H9 (cell line): ENCODE results near the gene ULK2. TPM values are rescaled to one million over a fixed set of nuclear protein-coding genes. Genes with fewer than 3 reads are reported as not detected.

ENCODE experiments used
- DNase-seq: peaks from one replicate; pipeline ENCODE4 v3.0.0-alpha.2; 2017
- H2AFZ ChIP-seq: one replicate; pipeline ENCODE4 v1.6.1; 2013; ENCODE audit warnings: mild to moderate bottlenecking, low read length, control low read depth, moderate library complexity
- H2AK5ac ChIP-seq: 2 replicates; pipeline ENCODE4 v1.6.1; 2013; ENCODE audit warnings: low read length, control low read depth, mixed read lengths; ENCODE audit not compliant: insufficient read length
- H2BK120ac ChIP-seq: one replicate; pipeline ENCODE4 v1.6.1; 2013; ENCODE audit warnings: low read depth, mild to moderate bottlenecking, low read length, control low read depth, inconsistent platforms; ENCODE audit not compliant: poor library complexity, severe bottlenecking
- H2BK12ac ChIP-seq: 2 replicates; pipeline ENCODE4 v1.6.1; 2013; ENCODE audit warnings: low read length, control low read depth, mixed read lengths, low read depth; ENCODE audit not compliant: insufficient read length
- H2BK15ac ChIP-seq: 2 replicates; pipeline ENCODE4 v1.6.1; 2013; ENCODE audit warnings: low read depth, low read length, control low read depth
- H2BK20ac ChIP-seq: one replicate; pipeline ENCODE4 v1.6.1; 2013; ENCODE audit warnings: low read depth, mild to moderate bottlenecking, low read length, control low read depth, inconsistent platforms; ENCODE audit not compliant: poor library complexity, severe bottlenecking
- H2BK5ac ChIP-seq: 2 replicates; pipeline ENCODE4 v1.6.1; 2013; ENCODE audit warnings: low read length, control low read depth, mixed read lengths; ENCODE audit not compliant: insufficient read length
- H3K14ac ChIP-seq: 2 replicates; pipeline ENCODE4 v1.6.1; 2013; ENCODE audit warnings: low read length, control low read depth; ENCODE audit not compliant: insufficient read depth
- H3K18ac ChIP-seq: 2 replicates; pipeline ENCODE4 v1.6.1; 2013; ENCODE audit warnings: low read depth, mild to moderate bottlenecking, mixed read lengths, low read length, control low read depth; ENCODE audit not compliant: insufficient read length
- H3K23ac ChIP-seq: 2 replicates; pipeline ENCODE4 v1.6.1; 2013; ENCODE audit warnings: low read length, control low read depth, mixed read lengths, low read depth; ENCODE audit not compliant: insufficient read length
- H3K23me2 ChIP-seq: 2 replicates; pipeline ENCODE4 v1.6.1; 2013; ENCODE audit warnings: low read depth, mild to moderate bottlenecking, mixed read lengths, low read length, control low read depth; ENCODE audit not compliant: insufficient read length, poor library complexity, severe bottlenecking
- H3K27ac ChIP-seq: 2 replicates; pipeline ENCODE4 v1.5.1; 2013; ENCODE audit warnings: low read length, control low read depth, mixed read lengths, low read depth; ENCODE audit not compliant: insufficient read length
- H3K27me3 ChIP-seq: 2 replicates; pipeline ENCODE4 v1.6.1; 2013; ENCODE audit warnings: low read length, control low read depth, inconsistent platforms; ENCODE audit not compliant: insufficient read depth
- H3K4ac ChIP-seq: 2 replicates; pipeline ENCODE4 v1.6.1; 2013; ENCODE audit warnings: low read depth, mild to moderate bottlenecking, control low read depth, inconsistent platforms, low read length, moderate library complexity
- H3K4me1 ChIP-seq: 2 replicates; pipeline ENCODE4 v1.6.1; 2013; ENCODE audit warnings: low read length, control low read depth, inconsistent platforms; ENCODE audit not compliant: insufficient read depth
- H3K4me2 ChIP-seq: 2 replicates; pipeline ENCODE4 v1.6.1; 2013; ENCODE audit warnings: low read length, control low read depth, mixed read lengths; ENCODE audit not compliant: insufficient read length, insufficient read depth
- H3K56ac ChIP-seq: 2 replicates; pipeline ENCODE4 v1.6.1; 2013; ENCODE audit warnings: low read depth, mild to moderate bottlenecking, mixed read lengths, low read length, control low read depth; ENCODE audit not compliant: insufficient read length
- H3K79me1 ChIP-seq: 2 replicates; pipeline ENCODE4 v1.6.1; 2013; ENCODE audit warnings: low read depth, mild to moderate bottlenecking, moderate library complexity, low read length, control low read depth, inconsistent platforms; ENCODE audit not compliant: insufficient read depth, poor library complexity, severe bottlenecking
- H3K79me2 ChIP-seq: 2 replicates; pipeline ENCODE4 v1.6.1; 2013; ENCODE audit warnings: low read length, control low read depth, inconsistent platforms; ENCODE audit not compliant: insufficient read depth
- H3K9ac ChIP-seq: 2 replicates; pipeline ENCODE4 v1.6.1; 2013; ENCODE audit warnings: low read length, control low read depth, mixed read lengths; ENCODE audit not compliant: insufficient read length; ENCODE audit errors: extremely low read depth
- H3K9me3 ChIP-seq: one replicate; pipeline ENCODE4 v1.6.1; 2013; ENCODE audit warnings: low read depth, low read length, inconsistent platforms; ENCODE audit not compliant: control insufficient read depth
- H3T11ph ChIP-seq: one replicate; pipeline ENCODE4 v1.6.1; 2013; ENCODE audit warnings: mild to moderate bottlenecking, low read length, control low read depth, inconsistent platforms
- H4K20me1 ChIP-seq: one replicate; pipeline ENCODE4 v1.6.1; 2013; ENCODE audit not compliant: control insufficient read depth, insufficient read length, insufficient read depth
- H4K5ac ChIP-seq: 2 replicates; pipeline ENCODE4 v1.6.1; 2013; ENCODE audit warnings: low read depth, mild to moderate bottlenecking, mixed read lengths, low read length, control low read depth; ENCODE audit not compliant: insufficient read length
- H4K8ac ChIP-seq: replicated peaks from 2 replicates; pipeline ENCODE4 v1.6.1; 2013; ENCODE audit warnings: low read length, control low read depth, mixed read lengths, low read depth; ENCODE audit not compliant: insufficient read length
- H4K91ac ChIP-seq: 2 replicates; pipeline ENCODE4 v1.6.1; 2013; ENCODE audit warnings: low read depth, mild to moderate bottlenecking, moderate library complexity, mixed read lengths, low read length, control low read depth; ENCODE audit not compliant: insufficient read length
- H3K27ac Mint-ChIP-seq, 3 experiments: 2 replicates in 2 of 3; 3 replicates in 1 of 3; pipeline ENCODE4 v1.8.0; 2020 to 2021; ENCODE audit warnings: mixed read lengths in 3 of 3, mild to moderate bottlenecking in 1 of 3, moderate library complexity in 1 of 3
- H3K27me3 Mint-ChIP-seq: 2 replicates; pipeline ENCODE4 v1.8.0; 2021; ENCODE audit warnings: low read depth, mild to moderate bottlenecking, moderate library complexity, mixed read lengths
- H3K36me3 Mint-ChIP-seq, 3 experiments: 2 replicates in 2 of 3; 3 replicates in 1 of 3; pipeline ENCODE4 v1.8.0; 2020 to 2021; ENCODE audit warnings: low read depth in 3 of 3, mixed read lengths in 3 of 3; ENCODE audit not compliant: insufficient read depth in 1 of 3
- H3K4me1 Mint-ChIP-seq, 2 experiments: 2 replicates each; pipeline ENCODE4 v1.8.0; 2020; ENCODE audit warnings: mixed read lengths in 2 of 2
- H3K4me3 Mint-ChIP-seq, 2 experiments: 2 replicates in 1 of 2; 3 replicates in 1 of 2; pipeline ENCODE4 v1.8.0; 2020 to 2021; ENCODE audit warnings: mild to moderate bottlenecking in 2 of 2, mixed read lengths in 2 of 2, moderate library complexity in 1 of 2
- H3K9me3 Mint-ChIP-seq, 2 experiments: 2 replicates in 1 of 2; 3 replicates in 1 of 2; pipeline ENCODE4 v1.8.0; 2020; ENCODE audit warnings: mild to moderate bottlenecking in 2 of 2, mixed read lengths in 2 of 2, moderate library complexity in 1 of 2
- CTCF ChIP-seq: fragments of 200-600 bp; sonication (generic); conservative IDR thresholded peaks from 3 replicates; pipeline ENCODE4 v1.8.0; 2021; ENCODE audit warnings: antibody characterized with exemption, mild to moderate bottlenecking
- WGBS: extraction: QIAGEN DNeasy Blood & Tissue Kit; methylation state at CpG from one replicate; pipeline ENCODE4 v1.1.7; 2013; ENCODE audit warnings: missing lambda C conversion rate, low lambda C conversion rate, mixed read lengths; ENCODE audit not compliant: insufficient read length; ENCODE audit errors: extremely low coverage; 5-methylcytosine and 5-hydroxymethylcytosine counted together
- total RNA-seq: library from RNA; stranded (reverse); gene quantifications from 2 replicates; pipeline ENCODE4 v1.2.1, GENCODE V29; 2021

Gene ULK2
- total RNA-seq, 1 experiment from 2014 or later, result 11.5 TPM

- Histone ChIP-seq H3K4me2 (no peak overlapping the region), H2BK120ac (no peak overlapping the region), H3K14ac (no peak overlapping the region), H3K23me2 (peaks cover 2% of the 10 kb centered on the region), H3K27me3 (no peaks in the 10 kb centered on the region; the same call in 1 of the 2 replicates), H3K79me2 (no peaks in the 10 kb centered on the region), H2AK5ac (no peak overlapping the region), H2BK12ac (no peak overlapping the region), H2BK15ac (no peak overlapping the region), H3K18ac (no peak overlapping the region), H2AFZ (no peak overlapping the region), H4K20me1 (no peaks in the 10 kb centered on the region), H3K79me1 (no peaks in the 10 kb centered on the region), H3K56ac (no peak overlapping the region), H3K23ac (no peak overlapping the region), H3K4ac (no peak overlapping the region), H3T11ph (no peak overlapping the region), H4K91ac (no peak overlapping the region), H2BK20ac (no peak overlapping the region), H4K8ac (no peak overlapping the region), H3K4me1 (no peaks in the 10 kb centered on the region), H3K27ac (no peak overlapping the region), H3K9ac (no peak overlapping the region), H3K9me3 (no peaks in the 10 kb centered on the region), H2BK5ac (no peak overlapping the region), H4K5ac (no peak overlapping the region)
- no peak for TF ChIP-seq CTCF
- H3K4me3 Mint-ChIP-seq, result no peak overlapping the region; a peak in 1 of 5 replicates
- H3K36me3 Mint-ChIP-seq, result no peaks in the 10 kb centered on the region; a peak in 1 of 7 replicates
- no peak overlapping the region for H3K27ac Mint-ChIP-seq
- H3K27me3 Mint-ChIP-seq, result peaks cover 17% of the 10 kb centered on the region
- peaks cover 22 to 28% of the 10 kb centered on the region in 2 experiments for H3K4me1 Mint-ChIP-seq
- WGBS, result no CpG with 5 or more reads among the region's 9 CpGs
- peaks cover 0 to 3% of the 10 kb centered on the region in 2 experiments; a peak in 1 of 5 replicates for H3K9me3 Mint-ChIP-seq
- DNase-seq, result no peak
Measured at GRCh38 chr17:19750020-19750572, 117.6 kb downstream of the ULK2 start.
